Activated CD4-positive, alpha-beta T cell treated with anti-CD3 and anti-CD28 coated beads for 36 hours (primary cell): ENCODE results near the gene CTXN3. TPM values are rescaled to one million over a fixed set of nuclear protein-coding genes. Genes with fewer than 3 reads are reported as not detected.
A peak's percentile ranks its signal among the peaks of the same experiment; 100 is the strongest.

Source experiments
- ATAC-seq: fragments of 200-7000 bp; cut with Tn5 transposase; one replicate; pipeline ENCODE4 v1.10.0; 2021; ENCODE audit warnings: mild to moderate bottlenecking, moderate library complexity
- CTCF ChIA-PET: fragments of 350-600 bp; sonication (Branson Sonifier 250); formaldehyde crosslinking; loops from one replicate; lab custom pipeline; 2021; ENCODE audit warnings: antibody characterized with exemption; lab: Charles Lee
- POLR2A ChIA-PET: fragments of 350-600 bp; sonication (Branson Sonifier 250); formaldehyde crosslinking; loops from one replicate; lab custom pipeline; 2021; ENCODE audit warnings: antibody characterized with exemption, inconsistent platforms; lab: Charles Lee
- DNase-seq: peaks from one replicate; pipeline ENCODE4 v3.0.0-alpha.2; 2020
- H3K27ac Mint-ChIP-seq: one replicate; pipeline ENCODE4 v1.8.0; 2021; ENCODE audit warnings: mixed read lengths
- H3K27me3 Mint-ChIP-seq: one replicate; pipeline ENCODE4 v1.8.0; 2021; ENCODE audit warnings: mixed read lengths
- H3K36me3 Mint-ChIP-seq: one replicate; pipeline ENCODE4 v1.8.0; 2021; ENCODE audit warnings: low read depth, mixed read lengths
- H3K4me1 Mint-ChIP-seq: one replicate; pipeline ENCODE4 v1.8.0; 2021; ENCODE audit warnings: mixed read lengths
- H3K4me3 Mint-ChIP-seq: one replicate; pipeline ENCODE4 v1.8.0; 2021; ENCODE audit warnings: mild to moderate bottlenecking, moderate library complexity, mixed read lengths
- H3K9me3 Mint-ChIP-seq: one replicate; pipeline ENCODE4 v1.8.0; 2021; ENCODE audit warnings: low read depth, mixed read lengths
- intact Hi-C, 2 experiments: fragments of 100-400 bp; cut with DNase I in 1 of 2; cut with micrococcal nuclease in 1 of 2; formaldehyde crosslinking; loops; one replicate each; pipeline versions ENCODE4 v1.14.2 to v1.15.1; 2022 to 2024; cut with DNase I, micrococcal nuclease
- total RNA-seq, 2 experiments: library from RNA; stranded (reverse); gene quantifications; one replicate each; pipeline ENCODE4 v1.2.3, GENCODE V29; 2021

CTXN3 gene
- total RNA-seq, 2 experiments from 2014 or later, result not detected

- CTCF ChIA-PET, result no interaction called here
- peaks cover 4% of the 10 kb centered on the region for H3K27me3 Mint-ChIP-seq
- no peaks in the 10 kb centered on the region for H3K4me1 Mint-ChIP-seq
Observed at GRCh38 chr5:127702434-127702833, 53.6 kb downstream of the CTXN3 start.

GRCh38 chr5:127702926-127703561 is 54.2 kb downstream of the CTXN3 start, which contains the start of gene CCDC192:
CCDC192 (plus strand) TSS chr5:127703391; CDS start chr5:127703446, 55 bp downstream.
- Mint-ChIP-seq H3K4me1 (no peaks in the 10 kb centered on the region), H3K36me3 (no peaks in the 10 kb centered on the region), H3K4me3 (no peak within 1 kb of the TSS), H3K9me3 (no peaks in the 10 kb centered on the region), H3K27me3 (peaks cover 4% of the 10 kb centered on the region), H3K27ac (no peak within 1 kb of the TSS)
- DNase-seq (peak; percentile 6), ATAC-seq (peak; percentile 36)
- intact Hi-C loops, result no loop called here
- ChIA-PET POLR2A (no interaction called here), CTCF (no interaction called here)

More at GRCh38 chr5:127702434-127702833, 53.6 kb downstream of the CTXN3 start:
- POLR2A ChIA-PET, result no interaction called here
- Mint-ChIP-seq H3K9me3 (no peaks in the 10 kb centered on the region), H3K27ac (no peak overlapping the region), H3K36me3 (no peaks in the 10 kb centered on the region), H3K4me3 (no peak overlapping the region)
- no peak for ATAC-seq
- no peak for DNase-seq
- intact Hi-C loops, result no loop called here

DNA sequence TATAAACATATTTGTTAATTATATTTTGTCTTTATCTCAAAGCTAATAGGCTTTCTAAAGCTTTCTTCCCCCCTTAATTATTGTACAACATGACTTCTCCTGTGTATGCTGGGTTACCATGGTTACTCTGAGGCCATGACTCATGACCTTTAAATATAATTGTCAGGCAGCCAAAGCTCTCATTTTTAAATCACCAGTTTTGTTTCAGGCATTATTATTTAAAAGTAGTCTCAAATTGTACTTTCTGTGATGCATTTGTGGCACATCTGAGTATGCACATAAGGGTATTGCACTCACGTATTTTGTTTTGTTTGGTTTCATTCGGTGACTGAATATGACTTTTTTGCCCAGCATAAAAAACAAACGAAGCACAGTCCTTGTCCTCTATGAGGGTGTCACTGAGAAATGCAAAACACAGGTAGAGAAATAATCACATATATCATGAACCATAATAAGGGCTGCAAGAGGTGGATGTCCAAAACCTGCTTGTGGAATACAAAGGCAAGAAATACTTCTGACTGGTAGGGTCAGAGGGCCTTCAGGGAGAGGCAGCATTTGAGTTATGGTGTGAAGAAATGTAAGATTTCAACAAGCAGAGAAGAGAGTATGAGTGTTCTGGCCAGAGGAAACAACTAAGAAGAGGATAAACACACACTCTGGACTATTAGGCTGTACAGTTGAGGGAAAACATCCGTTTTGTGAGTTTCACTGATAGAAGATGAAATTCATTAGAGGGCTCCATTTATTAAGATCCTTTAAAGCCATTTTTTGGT is 56.4 kb downstream of the CTXN3 start:
- ChIA-PET CTCF (interaction anchor here (0.7 to 0.9 kb wide), 2 partner anchors 117 to 310 kb away, joined by 3 read pairs; no protein-coding TSS in a partner anchor), POLR2A (no interaction called here)
- ATAC-seq (peak; percentile 47), DNase-seq (peak; percentile 12)
- Mint-ChIP-seq H3K36me3 (no peaks in the 10 kb centered on the region), H3K4me1 (no peaks in the 10 kb centered on the region), H3K27ac (no peak overlapping the region), H3K9me3 (no peaks in the 10 kb centered on the region), H3K27me3 (peaks cover 4% of the 10 kb centered on the region), H3K4me3 (no peak overlapping the region)
- intact Hi-C loops, result no loop called here

DNA sequence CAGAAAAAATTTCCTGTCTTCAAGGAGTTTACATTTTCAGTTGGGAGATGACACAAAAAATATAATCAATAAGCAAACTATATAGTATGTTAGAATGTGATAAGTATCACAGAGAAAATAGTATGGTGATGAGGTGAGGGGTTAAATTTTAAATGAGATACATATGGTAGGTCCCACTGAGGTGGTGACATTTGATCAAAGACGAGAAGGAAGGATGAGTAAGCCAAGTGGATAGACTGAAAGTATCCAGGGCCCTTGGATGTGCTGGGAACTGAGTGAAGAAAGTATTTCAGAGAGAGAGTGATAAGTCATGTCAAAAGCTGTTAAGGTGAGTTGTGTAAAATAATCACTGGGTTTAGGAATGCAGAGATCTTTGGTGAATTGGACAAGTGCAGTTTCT is 57.8 kb downstream of the CTXN3 start:
- POLR2A ChIA-PET, result no interaction called here
- Mint-ChIP-seq H3K4me1 (no peaks in the 10 kb centered on the region), H3K9me3 (no peaks in the 10 kb centered on the region), H3K36me3 (no peaks in the 10 kb centered on the region), H3K27me3 (peaks cover 2% of the 10 kb centered on the region), H3K27ac (no peak overlapping the region), H3K4me3 (no peak overlapping the region)
- CTCF ChIA-PET, result no interaction called here
- no peak for ATAC-seq
- DNase-seq, result no peak
- intact Hi-C loops, result no loop called here

- CTCF ChIA-PET, result no interaction called here
Observed at GRCh38 chr5:127707209-127707608, 58.3 kb downstream of the CTXN3 start.

More at GRCh38 chr5:127707209-127707608, 58.3 kb downstream of the CTXN3 start:
- DNase-seq (no peak), ATAC-seq (no peak)
- H3K4me1 Mint-ChIP-seq, result no peaks in the 10 kb centered on the region
- intact Hi-C loops, result no loop called here
- no peaks in the 10 kb centered on the region for H3K9me3 Mint-ChIP-seq
- H3K4me3 Mint-ChIP-seq, result no peak overlapping the region
- no peak overlapping the region for H3K27ac Mint-ChIP-seq
- H3K27me3 Mint-ChIP-seq, result peaks cover 4% of the 10 kb centered on the region
- POLR2A ChIA-PET, result no interaction called here
- no peaks in the 10 kb centered on the region for H3K36me3 Mint-ChIP-seq

Other genes starting within 250 kb of the CTXN3 start
- 10 to 100 TPM; 35.8 to 47.1 TPM for gene PRRC1, start 131.4 kb upstream of the CTXN3 start, total RNA-seq
- not detected for gene CCDC192, start 54.3 kb downstream of the CTXN3 start, total RNA-seq